Neuron (in vitro differentiated cells): ENCODE data around the gene S1PR1.
A peak's percentile ranks its signal among the peaks of the same experiment; 100 is the strongest.
"Not testable (repeated sequence)": the region's sequence is repeated elsewhere in the genome, so short reads cannot be mapped to it uniquely, and the experiment has no call there.

Experiments used
- H2AFZ ChIP-seq: one replicate; pipeline ENCODE4 v1.6.1; 2013; ENCODE audit warnings: low read depth, mild to moderate bottlenecking, inconsistent platforms, low read length, moderate library complexity
- H3K27me3 ChIP-seq: one replicate; pipeline ENCODE4 v1.6.1; 2013; ENCODE audit warnings: low read length; ENCODE audit not compliant: insufficient read depth
- H3K36me3 ChIP-seq: one replicate; pipeline ENCODE4 v1.6.1; 2013; ENCODE audit warnings: low read length; ENCODE audit not compliant: insufficient read depth
- H3K4me1 ChIP-seq: one replicate; pipeline ENCODE4 v1.6.1; 2013; ENCODE audit warnings: low read length; ENCODE audit not compliant: insufficient read depth
- H3K4me3 ChIP-seq: 2 replicates; pipeline ENCODE4 v1.5.1; 2013; ENCODE audit warnings: mild to moderate bottlenecking, low read length, moderate library complexity
- H3K9me3 ChIP-seq: one replicate; pipeline ENCODE4 v1.6.1; 2013; ENCODE audit warnings: low read length

Gene S1PR1

DNA sequence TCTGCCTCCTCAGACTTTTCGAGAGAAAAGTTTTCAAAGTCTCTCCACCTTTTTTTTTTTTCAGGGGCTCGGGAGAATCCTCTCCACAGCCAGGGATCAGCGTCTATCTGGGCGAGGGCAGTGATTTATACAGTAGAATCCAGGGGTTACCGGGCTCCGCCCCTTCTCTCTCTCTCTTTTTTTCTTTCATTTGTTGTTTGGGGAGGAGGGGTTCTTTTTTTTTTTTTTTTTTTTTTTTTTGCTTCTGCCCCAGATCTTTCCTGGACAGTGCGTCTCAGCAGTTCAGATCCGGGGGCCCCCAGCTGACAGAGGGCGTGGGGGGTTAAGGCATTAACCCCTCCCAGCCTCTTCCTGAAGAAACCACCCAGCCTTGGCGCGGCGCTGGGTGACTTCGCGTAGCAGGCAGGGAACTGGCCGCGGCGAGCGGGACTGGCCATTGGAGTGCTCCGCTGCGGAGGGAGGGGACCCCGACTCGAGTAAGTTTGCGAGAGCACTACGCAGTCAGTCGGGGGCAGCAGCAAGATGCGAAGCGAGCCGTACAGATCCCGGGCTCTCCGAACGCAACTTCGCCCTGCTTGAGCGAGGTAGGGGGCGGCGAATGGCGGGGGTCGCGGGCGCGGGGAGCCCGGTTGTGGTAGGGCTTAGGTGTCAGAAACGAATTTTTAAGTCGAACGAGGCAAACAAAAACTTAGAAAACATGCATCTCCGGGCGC is at the start of gene S1PR1:
TSS of gene S1PR1 (plus strand) at position 504 of the 713 bp plus-strand sequence. CDS start 1,966 bp downstream, outside the sequence.
- Histone ChIP-seq H3K27me3 (no peaks in the 10 kb centered on the region), H3K4me3 (peak within 1 kb of the TSS; percentile 97), H3K4me1 (peaks cover 38% of the 10 kb centered on the region), H3K9me3 (peaks cover 11% of the 10 kb centered on the region), H2AFZ (peak within 1 kb of the TSS; percentile 54), H3K36me3 (peaks cover 30% of the 10 kb centered on the region)

DNA sequence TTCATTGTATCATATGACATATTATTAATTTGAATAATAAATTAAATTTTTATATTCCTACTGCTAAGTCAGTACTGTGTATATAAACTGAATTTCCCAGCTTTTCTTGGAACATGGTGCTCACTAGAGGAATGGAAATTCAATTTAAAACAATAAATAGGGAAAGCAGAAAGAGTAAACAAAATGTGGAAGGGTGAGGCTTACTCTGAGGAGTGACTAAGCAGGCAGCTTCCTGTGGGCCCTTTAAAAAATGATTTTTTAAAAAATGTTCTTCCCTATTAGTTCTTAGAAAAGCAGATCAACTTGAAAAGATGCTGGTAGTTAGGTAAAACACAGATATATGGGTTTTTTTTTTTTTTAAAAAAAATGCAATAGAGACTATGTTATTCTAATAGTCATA is 49.5 kb upstream of the S1PR1 start:
- Histone ChIP-seq H3K4me1 (no peaks in the 10 kb centered on the region), H2AFZ (no peak overlapping the region), H3K9me3 (no peaks in the 10 kb centered on the region), H3K36me3 (no peaks in the 10 kb centered on the region), H3K27me3 (no peaks in the 10 kb centered on the region), H3K4me3 (no peak overlapping the region)

DNA sequence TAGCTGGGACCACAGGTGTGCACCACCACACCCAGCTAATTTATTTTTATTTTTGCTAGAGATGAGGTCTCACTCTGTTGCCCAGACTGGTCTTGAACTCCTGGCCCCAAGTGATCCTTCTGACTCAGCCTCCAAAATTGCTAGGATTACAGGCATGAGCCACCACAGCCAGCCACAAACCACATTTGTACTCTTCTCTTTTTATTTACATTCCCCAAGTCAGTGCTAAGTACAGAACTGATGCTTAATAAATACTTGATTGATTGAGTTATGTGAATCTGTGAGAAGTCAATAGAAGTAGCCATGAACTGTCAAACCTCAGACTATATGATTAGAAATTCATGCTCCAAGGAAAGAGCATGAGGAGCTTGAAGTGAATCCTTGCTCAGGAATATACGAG is 48.5 kb upstream of the S1PR1 start:
- no peaks in the 10 kb centered on the region for H3K27me3 ChIP-seq
- H3K4me3 ChIP-seq, result no peak overlapping the region
- no peak overlapping the region for H2AFZ ChIP-seq
- H3K4me1 ChIP-seq, result no peaks in the 10 kb centered on the region
- H3K9me3 ChIP-seq, result no peaks in the 10 kb centered on the region
- H3K36me3 ChIP-seq, result no peaks in the 10 kb centered on the region

DNA sequence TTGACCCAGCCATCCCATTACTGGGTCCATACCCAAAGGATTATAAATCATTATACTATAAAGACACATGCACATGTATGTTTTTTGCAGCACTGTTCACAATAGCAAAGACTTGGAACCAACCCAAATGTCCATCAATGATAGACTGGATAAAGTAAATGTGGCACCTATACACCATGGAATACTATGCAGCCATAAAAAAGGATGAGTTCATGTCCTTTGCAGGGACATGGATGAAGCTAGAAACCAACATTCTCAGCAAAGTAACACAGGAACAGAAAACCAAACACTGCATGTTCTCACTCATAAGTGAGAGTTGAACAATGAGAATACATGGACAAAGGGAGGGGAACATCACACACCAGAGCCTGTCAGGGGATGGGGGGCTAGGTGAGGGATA is 47.9 kb upstream of the S1PR1 start:
- not testable (repeated sequence) for H2AFZ ChIP-seq, H3K4me3 ChIP-seq

DNA sequence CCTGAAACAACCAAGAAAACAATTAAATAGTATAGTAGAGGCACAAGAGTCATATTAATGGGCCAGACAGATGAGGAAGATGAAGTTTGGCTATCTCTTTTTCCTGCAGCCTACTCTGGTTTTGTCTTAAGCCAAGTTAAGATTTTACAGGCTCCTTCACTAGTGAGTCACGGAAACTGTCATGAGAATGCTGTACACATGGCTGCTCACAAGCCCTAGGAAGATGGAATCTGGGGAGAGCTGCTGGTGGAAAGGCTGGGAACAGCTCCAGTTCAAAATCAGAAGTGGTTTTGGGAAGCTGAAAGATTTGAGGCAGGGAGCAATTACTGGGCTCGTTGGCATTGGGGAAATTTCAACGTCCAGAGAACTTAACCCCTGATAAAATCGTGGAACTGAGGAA is 46.4 kb upstream of the S1PR1 start:
- no peaks in the 10 kb centered on the region for H3K9me3 ChIP-seq
- no peak overlapping the region for H3K4me3 ChIP-seq
- no peak overlapping the region for H2AFZ ChIP-seq
- H3K36me3 ChIP-seq, result no peaks in the 10 kb centered on the region
- no peaks in the 10 kb centered on the region for H3K27me3 ChIP-seq
- no peaks in the 10 kb centered on the region for H3K4me1 ChIP-seq

More for the DNA sequence above, 47.9 kb upstream of the S1PR1 start:
- not testable (repeated sequence) for H3K36me3 ChIP-seq, H3K4me1 ChIP-seq, H3K9me3 ChIP-seq, H3K27me3 ChIP-seq

DNA sequence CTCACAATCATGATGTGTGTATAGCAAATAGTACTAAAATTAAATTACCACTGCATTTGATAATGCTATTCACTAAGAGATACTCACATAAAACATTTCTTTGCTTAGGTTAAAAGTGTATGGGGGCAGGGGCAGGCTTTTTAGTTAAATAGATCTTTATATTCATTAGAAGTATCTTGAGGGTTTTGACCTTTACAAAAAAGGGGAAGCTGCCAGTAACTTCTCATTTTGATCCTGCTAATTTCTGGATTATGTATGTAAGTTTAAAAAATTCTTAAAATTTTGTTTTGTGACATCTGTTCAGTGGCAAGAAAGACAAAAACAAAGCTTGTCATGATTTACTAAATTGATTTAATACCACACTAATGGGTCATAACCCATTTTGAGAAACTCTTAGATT is 45.8 kb upstream of the S1PR1 start:
- Histone ChIP-seq H3K27me3 (no peaks in the 10 kb centered on the region), H3K36me3 (no peaks in the 10 kb centered on the region), H3K4me1 (no peaks in the 10 kb centered on the region), H2AFZ (no peak overlapping the region), H3K9me3 (no peaks in the 10 kb centered on the region), H3K4me3 (no peak overlapping the region)

DNA sequence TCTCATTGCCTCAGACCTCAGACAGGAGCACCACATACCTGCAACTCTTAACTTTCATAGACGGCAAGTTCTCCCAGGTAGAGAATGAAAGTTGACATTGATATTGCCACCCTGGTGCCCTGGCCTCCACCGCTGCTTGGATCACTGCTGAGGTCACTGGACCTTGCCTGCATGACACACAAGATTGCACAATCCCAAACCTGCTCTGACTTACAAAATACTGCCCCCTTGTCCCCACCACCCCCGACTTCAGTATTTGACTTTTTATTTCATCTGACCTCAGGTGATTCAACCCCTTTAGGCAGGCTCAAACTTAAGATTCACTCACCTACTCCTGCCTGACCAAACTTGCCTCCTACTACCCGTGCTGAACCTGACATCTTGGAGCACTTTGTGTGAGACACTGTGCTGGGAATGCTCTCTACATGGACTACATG is 43.1 kb upstream of the S1PR1 start:
- H2AFZ ChIP-seq, result no peak overlapping the region
- no peaks in the 10 kb centered on the region for H3K27me3 ChIP-seq
- no peaks in the 10 kb centered on the region for H3K9me3 ChIP-seq
- H3K4me1 ChIP-seq, result no peaks in the 10 kb centered on the region
- no peaks in the 10 kb centered on the region for H3K36me3 ChIP-seq
- H3K4me3 ChIP-seq, result no peak overlapping the region

DNA sequence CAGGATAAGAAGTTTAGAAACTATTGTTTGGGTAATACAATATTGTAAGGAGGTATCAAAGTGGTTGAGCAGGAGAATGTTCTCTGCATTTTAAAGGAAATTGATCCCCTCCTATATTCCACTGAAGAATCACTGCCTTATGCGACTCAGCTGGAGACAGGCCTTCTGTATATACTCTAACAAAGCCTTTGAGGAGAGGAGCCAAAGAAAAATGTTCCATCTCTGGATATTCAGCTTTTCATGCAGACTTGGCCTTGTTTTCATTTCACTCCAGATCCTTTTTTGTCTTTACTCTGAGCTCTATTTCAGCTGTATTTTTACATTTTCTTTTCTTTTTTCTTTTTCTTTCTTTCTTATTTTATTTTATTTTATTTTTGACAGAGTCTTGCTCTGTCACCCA is 42.1 kb upstream of the S1PR1 start:
- H3K9me3 ChIP-seq, result no peaks in the 10 kb centered on the region
- H3K27me3 ChIP-seq, result no peaks in the 10 kb centered on the region

DNA sequence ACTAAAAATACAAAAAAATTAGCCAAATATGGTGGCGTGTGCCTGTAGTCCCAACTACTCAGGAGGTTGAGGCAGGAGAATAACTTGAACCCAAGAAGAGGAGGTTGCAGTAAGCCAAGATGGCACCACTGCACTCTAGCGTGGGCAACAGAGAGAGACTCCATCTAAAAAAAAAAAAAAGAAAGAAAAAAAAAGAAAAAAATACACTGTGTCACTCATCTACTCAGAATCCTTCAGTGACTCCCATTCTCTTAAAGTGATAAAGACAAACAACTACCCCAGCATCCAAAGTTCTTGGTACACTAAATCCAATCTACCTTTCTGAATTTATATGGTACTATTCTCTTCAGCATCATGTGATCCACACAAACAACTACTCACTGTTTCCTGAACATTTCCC is 40.2 kb upstream of the S1PR1 start:
- Histone ChIP-seq H2AFZ (no peak overlapping the region), H3K27me3 (no peaks in the 10 kb centered on the region), H3K9me3 (no peaks in the 10 kb centered on the region), H3K36me3 (no peaks in the 10 kb centered on the region), H3K4me1 (no peaks in the 10 kb centered on the region), H3K4me3 (no peak overlapping the region)

More for the DNA sequence above, 42.1 kb upstream of the S1PR1 start:
- H2AFZ ChIP-seq, result no peak overlapping the region
- no peaks in the 10 kb centered on the region for H3K36me3 ChIP-seq
- H3K4me3 ChIP-seq, result no peak overlapping the region
- no peaks in the 10 kb centered on the region for H3K4me1 ChIP-seq

DNA sequence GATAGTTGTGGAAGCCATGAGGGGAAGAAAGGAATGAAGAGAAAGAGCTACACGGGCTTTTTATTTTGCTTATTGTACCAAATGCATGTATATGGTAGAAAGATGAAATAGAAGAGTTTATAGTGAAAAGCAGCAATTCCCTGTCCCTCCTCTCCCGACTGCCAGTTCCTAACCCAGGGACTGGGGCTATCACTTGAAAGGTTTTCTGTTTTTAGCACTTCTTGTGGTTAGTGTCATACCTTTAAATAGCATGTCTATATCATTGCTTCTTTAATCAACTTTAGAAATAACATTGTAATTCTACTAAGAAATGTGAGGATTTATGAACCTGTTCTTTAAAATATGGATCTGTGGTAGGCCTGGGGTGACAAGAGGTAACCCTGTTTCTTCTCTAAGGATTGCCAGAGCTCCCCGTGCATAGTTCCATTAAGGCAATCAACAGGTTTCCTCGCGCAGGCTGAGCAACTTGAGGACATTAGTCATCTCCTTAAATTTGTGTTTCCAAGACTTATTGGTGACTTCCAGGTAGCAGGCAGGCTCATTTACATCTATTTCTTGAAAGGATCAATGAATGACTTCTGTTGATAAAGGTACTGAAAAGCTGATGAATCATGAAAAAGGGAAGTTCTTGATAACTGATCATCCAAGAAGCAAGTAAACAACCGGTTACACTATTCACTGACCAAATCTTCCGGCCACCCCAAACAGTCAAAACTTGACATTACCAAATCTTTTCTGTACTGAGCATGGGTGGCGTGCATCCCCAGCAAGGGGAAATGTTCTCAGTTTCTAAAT is 37.8 kb upstream of the S1PR1 start:
- Histone ChIP-seq H3K4me3 (no peak overlapping the region), H2AFZ (no peak overlapping the region), H3K27me3 (no peaks in the 10 kb centered on the region), H3K4me1 (peaks cover 3% of the 10 kb centered on the region), H3K36me3 (no peaks in the 10 kb centered on the region), H3K9me3 (no peaks in the 10 kb centered on the region)

DNA sequence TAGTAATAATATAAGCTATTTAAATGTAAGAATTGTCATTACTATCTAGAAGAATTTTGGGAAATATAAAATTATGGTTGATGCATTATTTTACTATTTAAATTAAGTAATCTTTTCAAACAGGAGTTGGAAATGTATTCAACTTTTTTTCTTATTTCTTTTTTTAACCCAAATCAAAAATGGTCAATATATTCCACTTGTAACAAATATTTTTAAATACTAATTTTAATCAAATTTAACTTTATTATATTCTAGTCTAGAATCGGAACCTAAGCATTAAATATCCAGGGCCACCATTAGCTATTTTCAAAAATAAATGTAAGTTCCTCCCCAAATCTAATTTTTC is 37.2 kb upstream of the S1PR1 start:
- H2AFZ ChIP-seq, result no peak overlapping the region
- no peaks in the 10 kb centered on the region for H3K9me3 ChIP-seq
- H3K27me3 ChIP-seq, result no peaks in the 10 kb centered on the region
- H3K4me3 ChIP-seq, result no peak overlapping the region
- H3K36me3 ChIP-seq, result no peaks in the 10 kb centered on the region
- peaks cover 7% of the 10 kb centered on the region for H3K4me1 ChIP-seq

DNA sequence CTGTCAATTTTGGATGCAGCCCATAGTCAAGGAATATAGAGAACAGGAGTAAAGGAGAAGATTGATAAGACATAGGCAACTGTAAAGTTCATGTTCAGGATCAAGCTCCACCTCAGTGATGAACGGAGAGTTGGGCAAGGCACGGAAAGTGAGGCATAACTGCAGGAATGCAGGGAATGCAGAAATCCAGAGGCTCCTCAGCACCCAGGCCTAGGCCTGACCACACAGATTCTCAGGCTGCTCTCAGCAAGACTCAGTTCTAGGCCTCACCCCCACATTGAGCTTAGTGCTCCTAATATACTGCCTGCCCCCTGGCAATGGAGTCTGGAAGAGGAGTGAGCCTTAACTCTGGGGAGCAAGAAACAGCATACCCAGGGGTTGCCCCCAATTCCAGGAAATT is 36.3 kb upstream of the S1PR1 start:
- Histone ChIP-seq H3K27me3 (no peaks in the 10 kb centered on the region), H2AFZ (no peak overlapping the region), H3K4me1 (peaks cover 7% of the 10 kb centered on the region), H3K36me3 (no peaks in the 10 kb centered on the region), H3K9me3 (no peaks in the 10 kb centered on the region), H3K4me3 (no peak overlapping the region)

DNA sequence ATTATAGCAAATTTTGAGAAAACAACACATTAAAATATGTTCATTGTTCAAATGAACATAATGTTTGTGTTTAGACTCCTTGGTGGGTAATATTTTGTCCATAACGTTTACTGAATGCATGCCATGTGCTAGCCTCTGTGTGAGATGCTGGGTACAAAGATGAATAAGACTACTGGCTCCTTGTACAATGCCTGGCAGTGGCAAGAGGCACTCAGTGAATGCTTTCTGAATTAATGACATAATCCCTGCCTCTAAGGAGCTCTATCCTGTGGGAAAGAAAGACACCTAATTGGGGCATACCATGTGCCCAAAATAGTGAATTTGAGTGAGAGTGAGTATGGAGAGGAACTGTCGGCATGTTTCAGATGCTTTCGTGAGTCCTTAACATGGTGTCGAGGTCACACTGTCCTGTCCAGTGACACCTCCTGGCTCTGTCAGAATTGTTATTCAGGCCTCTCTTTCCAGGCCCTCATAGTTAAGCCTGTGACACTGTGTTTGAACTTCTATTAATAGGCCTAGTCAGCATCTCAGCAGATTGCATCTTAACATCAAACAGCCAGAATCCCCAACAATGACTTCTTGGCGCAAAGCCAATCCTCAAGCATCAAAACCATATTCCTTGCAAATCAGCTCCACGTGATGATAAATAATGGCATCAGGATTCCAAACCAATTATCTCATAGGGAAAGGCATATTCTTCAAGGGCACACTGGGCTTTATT is 32.8 kb upstream of the S1PR1 start:
- H3K9me3 ChIP-seq, result no peaks in the 10 kb centered on the region
- no peak overlapping the region for H2AFZ ChIP-seq
- no peaks in the 10 kb centered on the region for H3K36me3 ChIP-seq
- no peaks in the 10 kb centered on the region for H3K27me3 ChIP-seq
- H3K4me1 ChIP-seq, result peaks cover 7% of the 10 kb centered on the region
- H3K4me3 ChIP-seq, result no peak overlapping the region
